NCI-H526 treated with DMSO at 0.1 percent for 48 hours (cell line): Measurements from ENCODE around the gene KCNK4.
"Not testable (repeated sequence)": the region's sequence is repeated elsewhere in the genome, so short reads cannot be mapped to it uniquely, and the experiment has no call there.

Experiments used
- DNase-seq: peaks from one replicate; lab custom pipeline; 2025; lab: John Stamatoyannopoulos, UW

The KCNK4 gene

DNA sequence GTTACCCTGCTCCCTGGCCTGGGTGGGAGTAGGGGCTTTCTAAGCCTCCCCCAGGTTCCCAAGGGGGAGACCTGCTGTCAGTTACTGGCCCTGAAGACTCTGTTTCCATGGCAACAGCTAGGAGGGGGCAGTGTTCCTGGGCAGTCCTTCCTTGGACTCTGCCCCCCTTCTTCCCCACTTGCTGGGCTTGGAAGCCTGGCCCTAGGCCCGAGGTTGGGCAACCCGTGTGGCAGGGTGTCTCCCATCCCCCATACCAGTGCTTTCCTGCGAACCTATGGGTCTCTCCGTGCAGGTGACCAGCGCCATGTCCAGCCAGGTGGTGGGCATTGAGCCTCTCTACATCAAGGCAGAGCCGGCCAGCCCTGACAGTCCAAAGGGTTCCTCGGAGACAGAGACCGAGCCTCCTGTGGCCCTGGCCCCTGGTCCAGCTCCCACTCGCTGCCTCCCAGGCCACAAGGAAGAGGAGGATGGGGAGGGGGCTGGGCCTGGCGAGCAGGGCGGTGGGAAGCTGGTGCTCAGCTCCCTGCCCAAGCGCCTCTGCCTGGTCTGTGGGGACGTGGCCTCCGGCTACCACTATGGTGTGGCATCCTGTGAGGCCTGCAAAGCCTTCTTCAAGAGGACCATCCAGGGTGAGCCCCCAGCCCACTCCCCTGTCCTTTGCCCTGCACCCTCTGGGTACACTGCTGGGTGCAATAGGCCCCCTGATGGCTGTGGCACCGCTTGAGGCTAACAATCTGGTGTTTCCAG, 15.9 kb downstream of the KCNK4 start:
- no peak for DNase-seq

DNA sequence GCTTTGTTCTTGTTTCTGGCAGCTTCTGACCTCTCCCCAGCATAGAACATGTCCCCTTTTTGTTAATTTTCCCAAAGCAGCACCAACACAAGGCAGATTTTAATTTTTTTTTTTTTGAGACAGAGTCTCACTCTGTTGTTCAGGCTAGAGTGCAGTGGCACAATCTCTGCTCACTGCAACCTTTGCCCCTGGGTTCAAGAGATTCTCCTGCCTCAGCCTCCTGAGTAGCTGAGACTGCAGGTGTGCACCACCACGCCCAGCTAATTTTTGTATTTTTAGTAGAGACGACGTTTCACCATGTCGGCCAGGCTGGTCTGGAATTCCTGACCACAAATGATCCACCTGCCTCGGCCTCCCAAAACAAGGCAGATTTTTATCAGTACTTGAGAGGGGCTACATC, 16.7 kb downstream of the KCNK4 start:
- not testable (repeated sequence) for DNase-seq

DNA sequence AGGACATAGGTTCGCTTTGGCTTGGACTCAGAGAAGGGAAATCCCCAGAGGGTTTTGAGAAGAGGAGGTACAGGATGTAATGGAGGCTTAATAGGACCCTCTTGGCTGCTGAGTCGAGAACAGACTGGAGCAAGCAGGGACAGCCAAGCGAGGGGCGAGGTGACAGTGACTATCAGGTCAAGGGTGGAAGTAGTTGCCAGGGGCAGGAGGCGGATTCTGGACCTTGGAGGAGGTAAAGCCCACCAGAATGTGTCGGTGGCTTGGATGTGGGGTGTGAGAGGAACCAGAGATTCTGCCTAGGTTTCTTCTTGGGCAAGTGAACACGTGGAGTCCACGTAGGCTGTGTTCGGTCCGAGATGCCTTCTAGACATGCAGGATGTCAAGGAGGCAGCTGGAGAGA, 21.8 kb downstream of the KCNK4 start:
- DNase-seq, result no peak

DNA sequence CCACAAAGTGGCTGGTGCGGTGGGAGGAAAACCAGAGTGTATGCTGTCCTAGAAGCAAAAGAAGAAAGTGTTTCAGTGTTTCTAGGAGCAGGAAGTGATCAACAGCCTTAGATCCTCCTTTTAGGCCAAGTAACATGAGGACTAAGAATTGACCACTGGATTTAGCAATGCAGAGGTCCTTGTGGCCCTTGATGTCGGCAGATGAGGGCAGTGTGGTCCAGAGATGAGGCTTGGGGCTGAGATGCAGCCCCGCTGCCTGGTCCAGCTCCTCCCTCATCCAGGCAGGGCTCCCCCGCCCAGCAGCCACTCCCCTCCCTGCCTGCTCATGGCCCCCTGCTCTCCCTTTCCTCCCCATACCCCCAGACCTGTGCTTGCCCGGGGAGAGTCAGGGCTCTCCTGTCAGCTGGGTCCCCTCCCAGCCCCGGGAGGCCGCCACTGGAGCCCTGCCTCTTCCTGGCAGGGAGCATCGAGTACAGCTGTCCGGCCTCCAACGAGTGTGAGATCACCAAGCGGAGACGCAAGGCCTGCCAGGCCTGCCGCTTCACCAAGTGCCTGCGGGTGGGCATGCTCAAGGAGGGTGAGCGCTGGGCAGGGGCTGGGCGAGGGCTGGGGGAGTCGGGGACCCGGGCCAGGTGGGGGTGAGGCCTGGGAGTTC, 22.5 kb downstream of the KCNK4 start:
- DNase-seq, result no peak

DNA sequence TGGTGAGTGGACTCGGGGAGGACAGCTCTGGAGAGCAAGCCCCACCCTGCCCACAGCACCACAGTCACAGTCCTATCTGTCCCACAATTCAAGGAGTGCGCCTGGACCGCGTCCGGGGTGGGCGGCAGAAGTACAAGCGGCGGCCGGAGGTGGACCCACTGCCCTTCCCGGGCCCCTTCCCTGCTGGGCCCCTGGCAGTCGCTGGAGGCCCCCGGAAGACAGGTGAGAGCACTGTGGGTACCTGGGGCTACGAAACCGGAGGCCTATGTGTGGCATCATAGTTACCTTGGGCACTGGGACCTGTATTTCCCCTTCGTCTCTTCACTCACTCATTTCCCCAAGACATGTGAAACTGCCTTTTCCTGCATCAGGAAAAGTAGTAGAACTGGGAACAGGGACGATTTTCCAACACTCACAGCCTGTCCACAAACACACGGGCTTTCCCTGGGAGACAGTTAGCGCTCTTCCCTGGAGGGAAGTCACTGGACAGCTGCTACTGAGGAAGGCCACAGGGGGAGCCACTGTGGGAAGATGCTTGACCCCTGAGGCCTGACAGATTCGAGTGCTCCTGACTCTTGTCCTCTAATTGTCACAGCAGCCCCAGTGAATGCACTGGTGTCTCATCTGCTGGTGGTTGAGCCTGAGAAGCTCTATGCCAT, 23.2 kb downstream of the KCNK4 start:
- no peak for DNase-seq

DNA sequence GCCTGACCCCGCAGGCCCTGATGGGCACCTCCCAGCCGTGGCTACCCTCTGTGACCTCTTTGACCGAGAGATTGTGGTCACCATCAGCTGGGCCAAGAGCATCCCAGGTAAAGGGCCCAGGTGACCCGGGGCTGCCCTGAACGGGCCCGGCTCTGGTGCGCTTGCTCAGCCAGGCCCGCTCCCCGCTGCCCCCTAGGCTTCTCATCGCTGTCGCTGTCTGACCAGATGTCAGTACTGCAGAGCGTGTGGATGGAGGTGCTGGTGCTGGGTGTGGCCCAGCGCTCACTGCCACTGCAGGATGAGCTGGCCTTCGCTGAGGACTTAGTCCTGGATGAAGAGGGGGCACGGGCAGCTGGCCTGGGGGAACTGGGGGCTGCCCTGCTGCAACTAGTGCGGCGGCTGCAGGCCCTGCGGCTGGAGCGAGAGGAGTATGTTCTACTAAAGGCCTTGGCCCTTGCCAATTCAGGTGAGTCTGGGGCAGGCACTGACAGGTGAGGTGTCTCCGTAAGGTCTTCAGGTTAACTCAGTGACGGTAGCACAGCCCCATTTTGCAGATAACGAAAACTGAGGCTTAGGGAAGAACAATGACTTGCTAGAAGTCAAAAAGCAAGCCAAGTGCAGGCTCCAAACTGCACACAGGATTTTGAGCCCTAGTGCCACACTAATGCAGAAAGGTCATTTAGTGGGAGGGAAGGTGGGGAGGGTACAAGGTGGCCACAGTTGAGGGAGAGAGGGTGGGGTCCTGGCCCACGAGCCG, 23.9 kb downstream of the KCNK4 start:
- no peak for DNase-seq

DNA sequence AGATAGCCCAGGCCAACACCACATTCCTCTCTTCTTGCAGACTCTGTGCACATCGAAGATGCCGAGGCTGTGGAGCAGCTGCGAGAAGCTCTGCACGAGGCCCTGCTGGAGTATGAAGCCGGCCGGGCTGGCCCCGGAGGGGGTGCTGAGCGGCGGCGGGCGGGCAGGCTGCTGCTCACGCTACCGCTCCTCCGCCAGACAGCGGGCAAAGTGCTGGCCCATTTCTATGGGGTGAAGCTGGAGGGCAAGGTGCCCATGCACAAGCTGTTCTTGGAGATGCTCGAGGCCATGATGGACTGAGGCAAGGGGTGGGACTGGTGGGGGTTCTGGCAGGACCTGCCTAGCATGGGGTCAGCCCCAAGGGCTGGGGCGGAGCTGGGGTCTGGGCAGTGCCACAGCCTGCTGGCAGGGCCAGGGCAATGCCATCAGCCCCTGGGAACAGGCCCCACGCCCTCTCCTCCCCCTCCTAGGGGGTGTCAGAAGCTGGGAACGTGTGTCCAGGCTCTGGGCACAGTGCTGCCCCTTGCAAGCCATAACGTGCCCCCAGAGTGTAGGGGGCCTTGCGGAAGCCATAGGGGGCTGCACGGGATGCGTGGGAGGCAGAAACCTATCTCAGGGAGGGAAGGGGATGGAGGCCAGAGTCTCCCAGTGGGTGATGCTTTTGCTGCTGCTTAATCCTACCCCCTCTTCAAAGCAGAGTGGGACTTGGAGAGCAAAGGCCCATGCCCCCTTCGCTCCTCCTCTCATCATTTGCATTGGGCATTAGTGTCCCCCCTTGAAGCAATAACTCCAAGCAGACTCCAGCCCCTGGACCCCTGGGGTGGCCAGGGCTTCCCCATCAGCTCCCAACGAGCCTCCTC, 24.8 kb downstream of the KCNK4 start:
- not testable (repeated sequence) for DNase-seq

DNA sequence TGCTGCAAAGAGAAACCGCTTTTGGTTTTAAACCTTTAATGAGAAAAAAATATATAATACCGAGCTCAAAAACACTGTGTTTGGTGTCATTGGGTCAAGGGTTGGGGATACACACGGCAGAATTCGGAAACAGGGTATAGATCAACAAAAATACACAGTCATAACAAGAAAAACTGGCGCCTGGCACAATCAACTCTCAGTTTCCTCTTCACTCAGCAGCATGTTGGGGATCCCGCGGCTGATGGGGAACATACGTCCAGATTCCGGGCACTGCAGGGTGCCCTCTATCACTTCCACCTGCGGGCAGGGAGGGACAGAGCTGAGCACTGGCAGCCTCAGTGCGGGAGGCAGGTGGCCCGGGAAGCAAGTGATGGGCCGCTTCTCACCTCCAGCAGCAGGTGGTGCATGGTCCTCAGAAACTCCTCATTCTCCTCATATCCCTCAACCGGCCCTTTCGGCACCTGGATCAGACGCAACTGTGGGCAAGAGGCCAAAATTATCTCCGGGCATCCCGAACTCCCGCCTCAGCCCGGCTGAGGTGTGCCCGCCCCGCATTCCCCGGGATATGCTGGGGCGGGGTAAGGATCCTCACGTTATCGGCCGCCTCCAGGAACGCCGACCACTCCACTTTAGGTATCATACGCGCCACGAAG, 25.7 kb downstream of the KCNK4 start:
- DNase-seq, result peak; percentile 37

DNA sequence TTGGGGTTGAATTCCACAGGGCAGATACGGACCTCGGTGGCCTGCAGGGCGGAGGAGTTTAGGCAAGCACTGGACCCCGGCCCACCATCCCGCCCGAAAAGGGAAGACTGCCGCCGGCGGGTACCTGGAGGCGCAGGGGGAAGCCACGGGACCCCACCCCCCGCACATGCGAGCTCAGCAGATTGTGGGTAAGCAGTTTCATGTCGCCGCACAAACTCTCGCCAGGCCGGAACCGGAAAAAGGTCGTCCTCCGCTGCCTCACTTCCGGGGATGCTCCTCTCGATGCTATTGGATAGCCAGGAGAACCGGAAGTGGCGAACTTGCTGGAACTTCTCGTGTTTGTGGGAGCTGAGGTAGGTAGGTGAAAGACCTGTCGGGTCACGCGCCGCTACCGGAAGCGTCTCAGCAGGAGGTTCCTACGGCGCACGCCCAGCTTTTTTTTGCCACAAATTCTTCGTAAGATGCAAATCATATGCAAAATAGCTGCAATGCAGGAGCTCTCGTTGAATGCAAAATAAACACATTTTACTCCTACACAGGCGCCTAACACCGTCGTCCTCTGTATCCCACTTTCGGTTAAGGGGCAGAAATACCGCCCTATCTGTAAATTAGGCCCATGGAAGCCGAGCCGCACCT, 26.3 kb downstream of the KCNK4 start, which contains the start of gene TRMT112:
Gene TRMT112, minus strand, starts transcription at position 235 of the 636 bp plus-strand sequence. Its CDS starts 33 bp downstream, at position 202.
- DNase-seq, result peak; percentile 99

DNA sequence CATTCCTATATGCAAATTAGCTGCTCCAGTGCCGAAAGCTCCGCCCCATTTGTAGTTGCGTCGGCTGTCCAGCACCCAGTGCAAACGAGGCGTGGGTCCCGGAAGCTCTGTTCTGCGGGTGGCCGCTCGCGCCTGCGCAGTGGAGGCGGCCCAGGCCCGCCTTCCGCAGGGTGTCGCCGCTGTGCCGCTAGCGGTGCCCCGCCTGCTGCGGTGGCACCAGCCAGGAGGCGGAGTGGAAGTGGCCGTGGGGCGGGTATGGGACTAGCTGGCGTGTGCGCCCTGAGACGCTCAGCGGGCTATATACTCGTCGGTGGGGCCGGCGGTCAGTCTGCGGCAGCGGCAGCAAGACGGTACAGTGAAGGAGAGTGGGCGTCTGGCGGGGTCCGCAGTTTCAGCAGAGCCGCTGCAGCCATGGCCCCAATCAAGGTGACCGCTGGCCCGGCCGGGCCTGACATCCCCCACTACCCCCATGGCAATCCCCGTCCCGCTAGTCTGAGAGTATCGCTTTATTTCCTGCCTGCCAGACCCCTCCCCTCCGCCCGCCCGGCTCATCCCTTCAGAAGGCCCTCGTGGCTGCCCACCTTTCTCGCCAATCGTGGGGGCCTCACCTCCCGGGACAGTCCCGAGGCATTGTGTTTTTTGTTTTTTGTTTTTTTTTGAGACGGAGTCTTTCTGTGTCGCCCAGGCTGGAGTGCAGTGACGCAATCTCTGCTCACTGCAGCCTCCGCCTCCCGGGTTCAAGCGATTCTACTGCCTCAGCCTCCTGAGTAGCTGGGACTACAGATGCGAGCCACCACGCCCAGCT, 27.1 kb downstream of the KCNK4 start, which contains the start of gene PRDX5:
Gene PRDX5, plus strand, starts transcription at position 161 of the 805 bp plus-strand sequence. Its CDS starts 95 bp downstream, at position 256.
- DNase-seq, result peak; percentile 99

DNA sequence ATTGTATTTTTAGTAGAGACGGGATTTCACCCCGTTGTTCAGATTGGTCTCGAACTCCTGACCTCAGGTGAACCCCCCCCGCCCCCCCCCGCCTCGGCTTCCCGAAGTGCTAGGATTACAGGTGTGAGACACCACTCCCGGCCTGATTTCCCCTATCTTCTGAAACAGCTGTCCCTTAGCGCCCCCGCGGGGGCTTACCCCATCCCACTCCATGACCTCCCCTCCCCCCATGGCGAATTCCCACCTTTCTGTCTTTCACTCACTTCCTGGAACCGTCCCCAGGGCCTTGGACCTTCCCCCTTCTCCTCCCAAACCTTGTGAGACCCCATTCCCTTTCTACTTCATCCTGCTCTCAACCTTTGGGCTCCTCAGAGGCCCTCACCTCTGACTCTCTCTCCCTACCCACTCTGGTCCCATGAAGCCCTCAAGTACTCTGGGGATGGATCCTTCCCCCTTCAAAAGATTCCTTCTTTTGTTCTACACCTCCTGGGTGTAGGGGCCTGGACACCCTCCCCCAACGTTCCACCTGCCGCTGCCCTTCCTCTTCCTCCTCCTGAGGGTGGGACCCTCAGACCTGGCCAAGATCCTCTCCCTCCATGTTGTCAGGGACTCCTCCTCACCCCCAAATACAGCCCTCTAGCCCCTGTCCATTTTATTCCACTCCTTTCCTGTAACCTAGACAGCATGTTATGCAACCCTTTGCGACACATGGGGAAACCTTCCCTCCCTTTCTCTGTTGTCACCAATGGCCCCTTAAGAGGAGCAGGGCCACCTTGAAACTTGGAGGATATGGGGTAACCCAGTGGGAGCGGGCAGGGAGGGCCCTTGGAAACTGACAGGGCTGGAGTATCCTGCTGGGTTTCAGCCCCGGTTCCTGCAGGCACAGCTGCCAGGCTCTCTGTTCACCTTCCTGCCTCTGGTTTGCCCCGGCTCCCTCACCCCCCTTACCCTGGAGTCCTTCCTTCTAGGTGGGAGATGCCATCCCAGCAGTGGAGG, 28.0 kb downstream of the KCNK4 start:
- no peak for DNase-seq

DNA sequence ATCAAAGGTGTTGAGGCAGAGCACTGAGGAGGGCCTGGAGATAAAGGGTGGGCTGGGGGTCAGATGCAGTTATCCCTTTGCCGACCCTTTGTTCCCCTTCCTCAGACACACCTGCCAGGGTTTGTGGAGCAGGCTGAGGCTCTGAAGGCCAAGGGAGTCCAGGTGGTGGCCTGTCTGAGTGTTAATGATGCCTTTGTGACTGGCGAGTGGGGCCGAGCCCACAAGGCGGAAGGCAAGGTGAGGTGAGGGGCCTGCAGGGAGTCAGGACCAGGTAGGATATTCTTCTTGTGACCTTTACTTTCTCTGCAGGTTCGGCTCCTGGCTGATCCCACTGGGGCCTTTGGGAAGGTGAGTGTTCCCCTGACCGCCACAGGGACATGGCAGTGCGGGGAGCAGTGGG, 29.5 kb downstream of the KCNK4 start:
- no peak for DNase-seq

DNA sequence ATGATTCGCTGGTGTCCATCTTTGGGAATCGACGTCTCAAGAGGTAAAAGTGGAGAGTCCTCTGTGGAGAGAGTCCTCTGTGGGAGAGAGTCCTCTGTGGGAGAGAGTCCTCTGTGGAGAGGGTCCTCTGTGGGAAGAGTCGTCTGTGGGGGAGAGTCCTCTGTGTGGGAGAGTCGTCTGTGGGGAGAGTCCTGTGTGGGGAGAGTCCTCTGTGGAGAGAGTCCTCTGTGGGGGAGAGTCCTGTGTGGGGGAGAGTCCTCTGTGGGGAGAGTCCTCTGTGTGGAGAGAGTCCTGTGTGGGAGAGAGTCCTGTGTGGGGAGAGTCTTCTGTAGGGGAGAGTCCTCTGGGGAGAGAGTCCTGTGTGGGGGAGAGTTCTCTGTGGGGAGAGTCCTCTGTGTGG, 29.9 kb downstream of the KCNK4 start:
- no peak for DNase-seq

DNA sequence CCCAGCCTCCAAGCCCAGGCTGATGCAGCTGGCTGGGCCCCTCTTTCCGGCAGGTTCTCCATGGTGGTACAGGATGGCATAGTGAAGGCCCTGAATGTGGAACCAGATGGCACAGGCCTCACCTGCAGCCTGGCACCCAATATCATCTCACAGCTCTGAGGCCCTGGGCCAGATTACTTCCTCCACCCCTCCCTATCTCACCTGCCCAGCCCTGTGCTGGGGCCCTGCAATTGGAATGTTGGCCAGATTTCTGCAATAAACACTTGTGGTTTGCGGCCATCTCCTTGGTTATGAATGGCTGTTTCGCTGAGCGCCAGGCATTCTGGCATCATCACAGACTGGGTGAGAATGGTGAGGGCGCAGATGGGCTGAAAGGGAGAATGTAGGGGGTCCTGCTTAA, 30.4 kb downstream of the KCNK4 start:
- no peak for DNase-seq

DNA sequence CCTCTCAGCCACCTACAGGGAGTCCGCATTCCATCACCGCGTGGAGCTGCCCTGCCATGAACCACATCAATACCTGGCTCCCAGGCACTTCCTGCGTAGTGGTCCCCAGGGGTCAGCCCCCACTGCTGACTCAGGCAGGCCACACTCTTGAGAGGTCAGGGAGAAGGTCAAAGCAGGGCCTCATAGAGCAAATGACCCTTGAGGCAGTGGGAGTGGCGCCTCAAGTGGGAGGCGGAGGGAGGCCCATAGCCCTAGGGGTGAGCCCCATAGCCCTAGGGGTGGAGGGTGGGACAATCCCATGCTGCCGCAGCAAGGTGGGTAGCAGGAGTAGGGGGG, 31.8 kb downstream of the KCNK4 start:
- no peak for DNase-seq

DNA sequence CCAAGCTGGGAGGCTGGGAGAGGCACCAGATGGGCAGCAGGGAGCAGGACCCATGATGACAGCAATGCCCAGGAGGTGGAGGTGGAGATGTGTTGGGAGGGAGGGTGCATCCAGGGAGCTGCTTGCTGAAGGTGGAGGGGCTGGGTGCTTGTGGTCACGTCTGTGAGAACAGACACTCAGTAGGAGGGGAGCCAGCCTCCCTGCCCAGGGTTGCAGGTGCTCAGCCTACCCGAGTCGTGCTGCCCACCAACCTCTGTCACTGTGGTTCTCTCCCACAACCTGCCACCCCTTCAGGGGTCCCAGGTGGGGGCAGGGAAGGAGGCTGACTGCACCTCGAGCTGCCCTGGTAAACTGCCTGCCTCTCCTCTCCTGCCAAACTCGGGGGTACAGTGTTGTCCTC, 32.3 kb downstream of the KCNK4 start:
- DNase-seq, result no peak

DNA sequence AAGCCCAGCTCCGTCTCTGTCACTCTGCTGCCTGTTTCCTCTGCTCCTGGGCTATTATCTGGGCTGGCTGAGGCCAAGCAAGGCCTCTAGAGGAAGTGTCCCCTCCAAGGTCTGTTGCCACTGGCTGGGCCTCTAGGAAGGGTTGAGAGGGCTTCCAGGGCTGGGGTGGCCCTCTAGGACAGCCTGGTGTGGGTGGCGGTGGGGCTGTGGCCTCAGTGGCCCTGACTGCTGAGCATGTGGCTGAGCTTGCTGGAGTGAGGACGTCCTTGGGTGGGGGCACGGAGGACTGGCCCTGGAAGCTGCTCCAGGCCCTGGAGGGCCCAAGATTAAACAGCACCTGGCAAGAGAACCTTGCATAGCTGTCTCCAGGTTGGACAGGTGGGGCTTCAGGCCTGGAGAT, 32.9 kb downstream of the KCNK4 start:
- DNase-seq, result not testable (repeated sequence)
